HepG2 (cell line): ENCODE measurements around the gene WNT3A. TPM values are rescaled to one million over a fixed set of nuclear protein-coding genes. Genes with fewer than 3 reads are reported as not detected.

Experiments
- ETV6 ChIP-seq: sonication (generic); formaldehyde crosslinking; conservative IDR thresholded peaks from 2 replicates; pipeline ENCODE4 v1.4.0; 2020; ENCODE audit warnings: missing genetic modification reagents
- HDAC2 ChIP-seq: sonication (generic); formaldehyde crosslinking; IDR thresholded peaks from 2 replicates; pipeline ENCODE4 v1.4.0; 2020; ENCODE audit warnings: missing genetic modification reagents
- HMGXB4 ChIP-seq, 2 experiments: sonication (generic) in 1 of 2; formaldehyde crosslinking in 1 of 2; IDR thresholded peaks; 2 replicates each; pipeline versions ENCODE4 v1.4.0 to v1.6.1; 2018 to 2020; ENCODE audit warnings: missing genetic modification reagents in 2 of 2, borderline replicate concordance in 1 of 2, low read depth in 1 of 2, mild to moderate bottlenecking in 1 of 2, missing biosample characterization in 1 of 2
- MEF2D ChIP-seq: sonication (generic); formaldehyde crosslinking; IDR thresholded peaks from 2 replicates; pipeline ENCODE4 v1.5.1; 2020; ENCODE audit warnings: mild to moderate bottlenecking, missing genetic modification reagents
- NFAT5 ChIP-seq: sonication (generic); formaldehyde crosslinking; IDR thresholded peaks from 2 replicates; pipeline ENCODE4 v1.4.0; 2020; ENCODE audit warnings: missing genetic modification reagents
- SMARCE1 ChIP-seq: fragments of 450-650 bp; IDR thresholded peaks from 2 replicates; pipeline ENCODE4 v1.6.1; 2017; ENCODE audit warnings: borderline replicate concordance
- ZNF225 ChIP-seq: sonication (generic); formaldehyde crosslinking; IDR thresholded peaks from 2 replicates; pipeline ENCODE4 v1.4.0; 2020; ENCODE audit warnings: mild to moderate bottlenecking, missing genetic modification reagents
- ZNF670 ChIP-seq: sonication (generic); formaldehyde crosslinking; IDR thresholded peaks from 2 replicates; pipeline ENCODE4 v1.8.0; 2022; ENCODE audit warnings: mild to moderate bottlenecking, missing genetic modification reagents, borderline replicate concordance
- polyA plus RNA-seq, 8 experiments: library from polyadenylated mRNA; depleted of rRNA in 3 of 8; stranded (reverse) in 7 of 8; unstranded in 1 of 8; fragments of >200 nt; fragmentation: Illumina TruSeq in 4 of 8; extraction: Trizol in 4 of 8; gene quantifications; 2 replicates each; pipeline versions ENCODE4 v1.2.1 to v1.2.3, GENCODE V29; 2011 to 2016; ENCODE audit warnings: low read depth in 4 of 8, missing spikeins in 1 of 8, mixed read lengths in 1 of 8; ENCODE audit not compliant: insufficient read depth in 1 of 8
- total RNA-seq, 5 experiments: library from RNA; depleted of rRNA; stranded (reverse); fragments of >200 nt; fragmentation: Illumina TruSeq; extraction: Trizol; gene quantifications; 2 replicates each; pipeline ENCODE4 v1.2.3, GENCODE V29; 2016; ENCODE audit warnings: low read depth in 1 of 5

WNT3A gene
- total and polyA plus RNA-seq, 2 of the 13 experiments (the other 11 are each of a cell fraction or from before 2014, with no cell fraction given) = not detected

GRCh38 chr1:228101994-228102790, 95.4 kb downstream of the WNT3A start (continued):
- peak in 1 of 2 experiments; percentile 81; a peak in 2 of 4 replicates for TF ChIP-seq HMGXB4 (CRISPR knock-in tag; IDR thresholded peaks at IDR 0.05; ENCODE audit: borderline replicate concordance in 1 of 2, low read depth in 1 of 2)
- TF ChIP-seq ETV6 = no peak
- TF ChIP-seq NFAT5 = no peak
- no peak for TF ChIP-seq ZNF670 (CRISPR knock-in tag)
- TF ChIP-seq HDAC2 (CRISPR knock-in tag) = peak; percentile 24; the same call in 1 of the 2 replicates
- no peak for TF ChIP-seq SMARCE1
- TF ChIP-seq MEF2D (CRISPR knock-in tag) = no peak
- TF ChIP-seq ZNF225 (CRISPR knock-in tag) = no peak
